ENCODE measurements around the gene SHFL.

SHFL gene

DNA sequence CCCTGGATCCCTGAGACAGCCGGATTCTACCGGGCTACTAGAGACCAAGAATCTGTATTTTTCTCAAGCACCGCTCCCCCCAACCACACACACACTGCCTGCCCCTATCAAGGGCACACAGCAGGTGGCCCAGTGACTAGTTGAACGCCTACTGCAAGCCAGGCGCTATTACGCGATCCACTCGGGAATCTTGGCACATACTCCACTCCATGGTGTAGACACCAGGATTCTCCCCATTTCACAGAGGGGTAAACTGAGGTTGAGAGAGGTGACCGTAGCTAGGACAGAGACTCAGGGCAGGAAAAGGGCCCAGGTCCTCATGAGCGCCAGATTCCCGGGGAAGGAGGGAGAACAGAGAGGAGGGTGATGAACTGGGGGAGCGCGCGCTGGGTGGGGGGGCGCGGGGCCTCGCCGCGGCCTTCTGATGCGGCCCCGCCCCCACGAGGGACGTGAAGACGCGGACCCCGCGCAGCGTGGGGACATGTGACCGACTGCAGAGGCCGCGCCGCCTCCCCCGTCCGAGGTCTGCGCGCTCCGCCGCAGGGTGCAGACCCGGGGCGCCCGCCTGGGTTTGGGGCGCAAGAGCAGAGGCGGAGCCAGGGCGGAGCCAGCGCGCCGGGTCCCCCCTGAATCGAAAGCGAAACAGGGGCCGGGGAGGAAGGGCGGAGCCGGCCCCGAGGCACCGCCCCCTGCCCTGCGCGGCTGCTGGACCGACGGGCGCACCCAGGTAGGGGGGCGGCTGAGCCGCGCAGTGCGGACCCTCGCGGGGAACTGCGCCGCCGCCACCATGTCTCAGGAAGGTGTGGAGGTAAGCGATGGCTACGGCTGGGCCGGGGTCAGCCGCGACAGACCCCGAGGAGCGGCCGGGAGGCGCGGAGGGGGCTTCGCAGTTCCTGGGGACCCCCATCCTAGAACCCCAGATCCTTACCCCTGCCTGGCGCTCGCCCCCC lies at the start of gene SHFL:
Gene SHFL (plus strand): TSS at position 677 of the 950 bp plus-strand sequence. CDS start 111 bp downstream, at position 788.
- DNase-seq (ENCODE audit: low read depth in 2 of 2) = peak; percentile 65 to 75

DNA sequence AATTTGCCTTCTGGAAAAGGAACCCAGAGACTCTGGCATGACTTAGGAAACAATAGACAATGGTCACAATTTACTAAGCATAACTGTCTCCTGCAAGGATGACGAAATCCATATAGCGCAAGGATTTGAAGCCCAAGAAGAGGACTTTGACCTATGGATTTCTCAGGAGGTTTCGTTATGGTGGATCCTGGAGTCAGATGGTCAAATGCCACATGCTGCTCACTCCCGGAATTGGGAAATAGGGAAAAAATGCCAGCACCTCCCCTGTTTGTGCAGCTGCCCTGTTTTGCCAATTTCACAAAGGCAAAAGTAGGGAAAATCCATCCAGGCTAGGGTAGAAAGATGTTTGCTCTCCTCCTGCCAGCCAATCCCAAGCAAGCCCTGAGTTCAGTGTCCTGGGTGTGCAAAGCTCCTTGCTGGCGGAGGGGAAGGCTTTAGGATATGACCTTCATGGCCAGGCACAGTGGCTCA lies 49.5 kb upstream of the SHFL start:
- no peak for DNase-seq (ENCODE audit: low read depth in 2 of 2)

DNA sequence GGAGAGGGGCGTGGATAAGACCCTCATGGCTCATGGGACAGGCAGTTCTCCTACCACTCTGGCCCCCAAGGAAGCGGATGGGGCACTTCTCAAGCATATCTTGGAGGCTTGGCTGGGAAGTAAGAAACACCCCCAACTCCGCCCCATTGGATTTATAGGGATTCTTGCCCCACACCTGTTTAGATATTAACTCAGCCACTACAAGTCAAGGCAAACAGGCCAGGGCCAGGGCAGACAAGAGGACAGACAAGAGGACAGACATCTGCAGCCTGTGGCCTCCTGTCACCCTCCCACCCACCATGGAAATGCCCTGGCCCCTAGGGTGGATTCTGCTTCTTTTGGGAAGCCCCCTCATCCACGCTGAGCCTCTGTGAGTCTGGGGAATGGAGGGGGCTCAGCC lies 48.8 kb upstream of the SHFL start:
- no peak for DNase-seq (ENCODE audit: low read depth in 2 of 2)

DNA sequence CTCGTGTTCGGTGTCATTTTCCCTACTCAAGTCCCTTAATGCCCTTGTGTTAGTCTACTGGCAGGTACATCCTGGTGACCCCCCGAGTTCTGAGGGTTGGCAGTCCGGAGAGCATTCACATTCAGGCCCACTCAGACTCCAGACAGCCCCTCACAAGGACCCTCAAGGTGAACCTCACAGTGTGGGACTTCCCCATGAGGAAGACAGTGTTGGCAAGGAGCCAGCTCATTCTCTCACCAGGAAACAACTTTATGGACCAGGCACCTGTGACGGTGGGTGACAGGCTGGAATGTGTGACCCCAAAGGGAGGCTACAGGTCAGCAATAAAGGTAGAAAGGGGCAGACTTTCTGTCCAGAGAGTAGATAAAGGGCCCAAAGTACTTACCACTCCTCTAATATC lies 48.3 kb upstream of the SHFL start:
- no peak for DNase-seq (ENCODE audit: low read depth in 2 of 2)

DNA sequence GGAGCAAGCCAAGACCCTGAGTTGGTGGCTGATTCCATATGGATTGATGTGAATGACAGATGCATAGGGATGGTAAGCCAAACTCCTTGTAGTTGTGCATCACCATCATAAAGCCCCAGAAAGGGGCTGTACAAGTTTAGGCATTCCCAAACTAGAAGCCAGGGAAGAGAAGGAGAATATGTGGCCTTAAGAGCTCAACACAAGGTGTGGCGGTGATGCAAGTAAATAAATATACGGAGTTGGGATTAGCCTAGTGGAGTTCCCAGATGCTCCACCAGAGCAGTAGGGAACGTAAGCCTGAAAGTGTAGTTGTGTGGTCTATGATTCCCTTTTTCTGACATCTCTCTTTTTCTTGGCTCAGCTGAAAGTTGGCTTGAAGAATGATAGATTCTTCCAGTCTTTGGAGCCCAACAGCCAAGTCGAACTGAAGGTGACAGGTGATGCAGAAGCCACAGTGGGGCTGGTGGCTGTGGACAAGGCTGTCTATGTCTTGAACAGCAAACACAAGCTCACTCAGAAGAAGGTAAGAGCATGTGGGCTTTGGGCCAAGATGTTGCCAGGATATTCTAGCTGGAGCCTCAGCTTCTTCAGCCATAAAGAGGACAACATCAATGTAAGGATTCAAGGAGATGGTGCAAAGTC lies 42.7 kb upstream of the SHFL start:
- no peak for DNase-seq (ENCODE audit: low read depth in 2 of 2)

DNA sequence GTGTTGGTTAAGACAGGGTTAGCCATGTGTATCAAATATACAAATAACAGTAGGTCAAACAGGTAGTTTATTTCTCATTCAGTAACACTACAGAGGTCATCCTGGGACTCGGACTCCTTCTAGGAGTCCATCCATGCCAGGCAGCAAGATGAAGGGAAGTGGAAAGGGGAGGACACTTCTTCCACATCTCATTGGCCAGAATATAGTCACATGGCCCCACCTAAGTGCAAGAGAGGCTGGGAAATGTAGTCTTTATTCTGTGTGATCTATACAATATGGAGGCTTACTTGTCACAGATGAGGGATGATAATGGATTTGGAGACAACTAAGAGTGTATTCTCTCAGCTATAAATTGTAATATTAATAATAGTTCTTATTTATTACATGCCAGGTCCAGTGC lies 41.7 kb upstream of the SHFL start:
- DNase-seq (ENCODE audit: low read depth in 2 of 2) = no peak

DNA sequence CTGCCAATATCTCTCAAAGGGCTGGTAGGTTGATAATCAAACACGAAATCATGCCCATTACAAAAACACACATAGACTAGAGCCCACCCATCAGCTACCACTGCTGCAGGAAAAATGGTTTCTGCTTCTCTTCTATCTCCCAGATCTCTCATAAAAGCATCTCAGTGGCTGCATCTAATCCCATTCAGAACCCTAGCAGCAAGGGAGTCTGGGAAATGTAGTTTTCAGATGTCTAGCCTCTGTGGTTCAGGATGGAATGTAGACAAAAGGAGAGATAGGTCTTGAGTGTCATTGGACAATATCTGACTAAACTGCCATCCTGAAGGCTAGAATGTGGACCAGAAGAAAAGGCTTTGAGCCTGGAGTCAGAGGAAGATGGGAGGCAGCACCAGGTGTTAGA lies 40.7 kb upstream of the SHFL start:
- DNase-seq (ENCODE audit: low read depth in 2 of 2) = no peak

DNA sequence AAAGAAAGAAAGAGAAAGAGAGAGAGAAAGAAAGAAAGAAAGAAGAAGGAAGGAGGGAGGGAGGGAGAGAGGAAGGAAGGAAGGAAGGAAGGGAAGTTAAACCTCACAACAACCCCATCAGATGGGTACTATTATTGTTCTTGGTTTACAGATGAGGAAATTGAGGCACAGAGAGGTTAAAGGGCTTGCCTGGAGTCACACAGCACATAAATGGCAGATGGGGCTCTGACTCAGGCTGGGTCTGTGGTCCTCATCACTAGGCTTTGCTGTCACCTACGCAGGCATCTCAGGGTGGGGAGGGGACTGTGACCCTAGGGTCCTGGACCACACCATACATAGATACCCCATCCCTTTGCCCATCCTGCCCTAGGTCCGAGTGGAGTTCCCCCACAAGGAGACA lies 36.5 kb upstream of the SHFL start:
- no peak for DNase-seq (ENCODE audit: low read depth in 2 of 2)

DNA sequence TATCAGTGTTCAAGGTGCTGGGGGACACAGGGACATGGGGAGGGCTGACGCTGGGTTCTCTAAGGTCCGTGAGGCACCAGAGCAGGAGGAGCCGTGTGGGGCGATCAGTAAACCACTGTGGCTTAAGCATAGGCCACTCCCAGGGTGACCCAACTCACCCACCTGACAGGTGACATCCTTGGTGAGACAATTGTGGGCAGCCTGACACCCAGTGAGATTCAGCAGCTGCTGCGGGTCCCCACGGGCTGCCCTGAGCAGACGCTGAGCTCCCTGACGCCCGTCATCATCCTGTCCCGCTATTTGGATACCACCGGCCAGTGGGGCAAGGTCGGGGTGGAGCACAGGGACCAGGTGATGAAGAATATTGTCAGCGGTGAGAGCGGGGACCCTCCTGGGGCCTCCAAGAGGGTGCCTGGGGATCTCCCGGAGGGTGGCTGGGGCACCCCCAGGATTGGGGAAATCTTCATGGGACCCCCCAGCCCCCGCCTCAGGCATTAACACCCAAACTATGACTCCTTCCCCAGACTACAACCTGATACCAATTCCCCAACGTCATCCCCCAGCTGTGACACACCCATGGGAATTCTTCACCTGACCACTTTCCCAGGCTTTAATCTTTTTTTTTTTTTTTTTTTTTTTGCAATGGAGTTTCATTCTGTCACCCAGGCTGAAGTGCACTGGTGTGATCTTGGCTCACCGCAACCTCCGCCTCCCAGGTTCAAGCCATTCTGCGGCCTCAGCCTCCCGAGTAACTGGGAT lies 33.3 kb upstream of the SHFL start:
- no peak for DNase-seq (ENCODE audit: low read depth in 2 of 2)

DNA sequence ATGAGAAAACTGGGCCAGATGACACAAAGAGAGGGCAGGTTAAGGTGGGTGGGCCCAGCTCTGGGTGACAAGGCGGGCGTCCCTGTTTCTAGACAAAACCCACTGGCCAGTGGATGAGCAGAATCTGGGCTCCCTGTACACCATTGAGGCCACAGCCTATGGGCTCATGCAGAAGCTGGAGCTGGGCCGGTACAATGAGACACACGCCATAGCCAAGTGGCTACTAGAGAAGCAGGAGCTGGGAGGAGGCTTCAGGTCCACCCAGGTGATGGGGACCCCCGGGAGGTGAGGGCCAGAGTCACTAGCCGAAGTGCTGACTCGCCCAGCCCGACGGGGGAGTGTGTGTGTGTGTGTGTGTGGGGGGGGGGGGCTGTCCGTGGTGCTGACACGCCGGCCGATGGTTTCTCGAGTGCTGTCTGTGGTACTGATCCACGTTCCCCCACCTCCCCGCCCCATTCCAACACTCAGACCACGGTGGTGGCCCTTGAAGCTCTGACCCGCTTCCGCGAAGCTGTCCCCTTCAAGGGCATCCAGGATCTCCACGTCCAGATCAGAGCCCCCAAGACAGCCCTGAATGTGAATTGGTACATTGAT lies 24.3 kb upstream of the SHFL start:
- no peak for DNase-seq (ENCODE audit: low read depth in 2 of 2)

DNA sequence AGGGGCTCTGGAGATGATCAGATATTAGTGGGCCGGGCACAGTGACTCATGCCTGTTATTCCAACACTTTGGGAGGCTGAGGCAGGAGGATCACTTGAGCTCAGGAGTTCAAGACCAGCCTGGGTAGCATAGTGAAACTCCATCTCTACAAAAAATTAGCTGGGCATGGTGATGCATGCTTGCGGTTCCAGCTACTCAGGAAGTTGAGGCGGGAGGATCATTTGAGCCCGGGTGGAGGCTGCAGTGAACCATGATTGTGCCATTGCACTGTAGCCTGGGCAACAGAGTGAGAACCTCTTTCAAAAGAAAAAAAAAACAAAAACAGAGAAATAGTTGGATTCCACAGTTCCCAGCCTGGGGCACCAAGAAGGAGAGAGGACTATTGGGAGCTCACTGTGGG lies 17.9 kb upstream of the SHFL start:
- no peak for DNase-seq (ENCODE audit: low read depth in 2 of 2)

DNA sequence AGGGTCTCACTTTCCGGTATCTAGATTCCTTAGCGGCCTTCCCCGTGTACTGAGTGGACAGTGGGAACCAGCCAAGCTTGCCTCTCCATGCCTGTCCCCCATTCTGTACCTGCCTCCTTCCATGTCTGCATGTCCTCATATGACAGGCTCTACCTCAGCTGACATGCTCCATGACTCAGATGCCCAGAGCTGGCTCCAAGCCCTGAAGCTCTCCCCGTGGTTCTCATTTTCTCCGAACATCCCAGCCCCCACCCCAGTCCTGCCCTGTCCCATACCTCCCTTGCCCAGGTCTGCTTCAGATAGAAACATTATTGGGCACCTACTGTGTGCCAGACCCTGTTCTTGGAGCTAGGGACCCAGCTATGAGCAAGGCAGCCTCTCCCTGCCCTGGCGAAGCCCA lies 17.1 kb upstream of the SHFL start:
- no peak for DNase-seq (ENCODE audit: low read depth in 2 of 2)

DNA sequence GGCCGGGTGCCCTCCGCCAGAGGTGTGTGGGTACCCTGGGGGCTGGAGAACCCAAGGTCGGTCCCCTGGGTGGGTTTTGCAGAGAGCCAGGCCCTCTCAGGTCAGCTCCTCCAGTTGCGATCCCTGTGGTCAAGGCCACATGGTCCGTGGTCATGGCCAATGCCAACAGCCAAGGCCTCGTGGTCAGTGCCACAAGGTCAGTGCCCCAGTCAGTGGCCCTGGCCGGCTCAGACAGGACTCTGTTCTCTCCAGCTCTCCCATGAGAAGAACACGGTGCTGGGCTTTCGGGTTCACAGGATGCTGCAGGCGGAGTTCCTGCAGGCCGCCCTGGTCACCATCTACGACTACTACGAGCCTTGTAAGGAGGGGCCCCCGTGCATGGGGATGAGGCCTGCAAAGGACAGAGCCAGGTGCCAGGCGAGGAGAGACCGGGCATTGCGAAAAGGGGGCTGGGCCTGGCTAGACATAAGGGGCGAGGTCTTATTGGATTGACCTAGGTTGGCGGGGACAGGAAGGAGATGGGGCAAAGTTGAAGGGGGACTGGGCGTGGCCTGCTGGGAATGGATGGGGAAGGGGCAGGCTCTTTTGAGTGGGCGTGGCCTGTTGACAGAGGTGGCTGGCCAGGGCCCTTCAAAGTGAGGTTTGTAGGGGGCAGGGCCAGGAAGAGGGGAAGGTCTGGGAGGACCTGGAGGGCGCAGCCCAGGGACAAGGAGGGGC lies 15.2 kb upstream of the SHFL start:
- no peak for DNase-seq (ENCODE audit: low read depth in 2 of 2)

DNA sequence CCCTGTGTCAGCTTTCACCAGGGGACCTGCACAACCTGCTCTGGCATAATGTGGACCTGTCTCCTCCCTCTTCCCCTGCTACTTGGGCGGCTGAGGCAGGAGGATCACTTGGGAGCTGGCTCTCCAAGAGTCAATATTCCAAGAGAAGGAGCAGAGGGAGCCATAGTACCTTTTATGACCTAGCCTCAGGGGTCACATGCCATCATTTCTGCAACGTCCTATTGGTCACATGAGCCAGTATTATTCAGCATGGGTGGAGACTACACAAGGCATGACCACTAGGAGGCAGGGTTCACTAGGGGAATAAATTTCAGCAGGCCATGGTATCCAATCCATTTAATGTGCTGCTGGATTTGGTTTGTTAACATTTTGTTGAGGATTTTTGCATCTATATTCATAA lies 12.0 kb upstream of the SHFL start:
- DNase-seq (ENCODE audit: low read depth in 2 of 2) = no peak

DNA sequence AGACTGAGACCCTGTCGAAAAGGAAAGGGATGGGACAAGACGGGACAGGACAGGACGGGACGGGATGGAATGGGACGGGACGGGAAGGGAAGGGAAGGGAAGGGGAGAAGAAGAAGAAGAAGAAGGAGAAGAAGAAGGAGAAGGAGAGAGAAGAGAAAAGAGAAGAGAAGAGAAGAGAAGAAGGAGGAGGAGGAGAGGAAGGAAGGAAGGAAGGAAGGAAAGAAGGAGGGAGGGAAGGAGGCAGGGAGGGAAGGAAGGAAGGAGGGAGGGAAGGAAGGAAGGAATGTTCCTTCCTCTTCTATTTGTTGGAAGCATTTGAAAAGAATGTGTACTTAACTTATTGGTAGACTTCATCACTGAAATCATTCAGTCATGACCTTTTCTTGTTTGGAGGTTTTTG lies 9.6 kb upstream of the SHFL start:
- no peak for DNase-seq (ENCODE audit: low read depth in 2 of 2)

DNA sequence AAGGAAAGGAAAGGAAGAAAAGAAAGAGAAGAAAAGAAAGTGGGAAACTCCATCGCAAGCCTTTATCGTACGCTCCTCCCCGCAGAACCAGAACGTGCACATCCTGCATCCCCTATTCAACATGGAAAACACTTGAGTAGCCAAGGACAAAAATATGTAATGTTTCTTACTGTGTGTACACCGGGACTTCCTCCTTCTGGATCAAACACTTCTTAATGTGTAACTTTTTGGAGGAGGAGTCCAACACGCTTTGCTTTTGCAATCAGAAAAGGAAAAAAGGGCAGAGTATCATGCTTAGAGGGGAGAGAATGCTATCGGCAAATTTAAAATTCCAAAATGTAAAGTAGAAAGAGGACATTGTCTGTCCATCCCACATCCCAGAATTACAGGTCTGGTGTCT lies 7.8 kb upstream of the SHFL start:
- no peak for DNase-seq (ENCODE audit: low read depth in 2 of 2)

DNA sequence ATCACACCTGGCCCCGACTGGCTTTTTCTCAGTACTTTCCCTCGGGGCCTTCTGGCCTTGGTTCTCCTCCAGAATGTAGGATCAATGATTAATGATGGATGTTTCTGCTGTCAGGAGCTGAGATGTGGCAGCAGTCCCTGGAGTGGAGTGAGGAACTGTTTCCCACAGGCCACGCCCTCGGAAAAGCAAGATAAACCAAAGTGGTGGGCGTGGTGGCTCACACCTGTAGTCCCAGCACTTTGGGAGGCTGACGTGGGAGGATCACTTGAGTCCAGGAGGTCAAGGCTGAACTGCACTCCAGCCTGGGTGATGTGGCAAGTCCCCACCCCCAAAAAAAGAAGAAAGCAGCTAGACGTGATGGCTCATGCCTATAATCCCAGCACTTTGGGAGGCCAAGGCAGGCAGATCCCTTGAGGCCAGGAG lies 7.1 kb upstream of the SHFL start:
- DNase-seq (ENCODE audit: low read depth in 2 of 2) = no peak

DNA sequence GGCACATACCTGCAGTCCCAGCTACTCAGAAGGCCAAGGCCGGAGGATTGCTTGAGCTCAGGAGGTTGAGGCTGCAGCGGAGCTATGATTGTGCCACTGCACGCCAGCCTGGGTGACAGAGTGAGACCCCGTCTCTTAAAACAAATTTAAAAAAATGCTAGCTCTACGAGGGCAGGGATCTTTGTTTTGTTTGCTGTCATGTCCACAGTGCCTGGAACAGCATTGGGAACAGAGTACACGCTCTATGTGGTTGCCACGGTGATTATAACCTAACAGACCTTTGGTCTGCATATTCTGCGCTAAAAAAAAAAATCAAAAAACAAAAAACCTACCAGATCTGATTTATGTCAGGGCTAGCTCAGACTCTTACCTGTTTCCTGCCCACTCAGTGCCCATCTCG lies 2.2 kb upstream of the SHFL start:
- DNase-seq (ENCODE audit: low read depth in 2 of 2) = no peak

DNA sequence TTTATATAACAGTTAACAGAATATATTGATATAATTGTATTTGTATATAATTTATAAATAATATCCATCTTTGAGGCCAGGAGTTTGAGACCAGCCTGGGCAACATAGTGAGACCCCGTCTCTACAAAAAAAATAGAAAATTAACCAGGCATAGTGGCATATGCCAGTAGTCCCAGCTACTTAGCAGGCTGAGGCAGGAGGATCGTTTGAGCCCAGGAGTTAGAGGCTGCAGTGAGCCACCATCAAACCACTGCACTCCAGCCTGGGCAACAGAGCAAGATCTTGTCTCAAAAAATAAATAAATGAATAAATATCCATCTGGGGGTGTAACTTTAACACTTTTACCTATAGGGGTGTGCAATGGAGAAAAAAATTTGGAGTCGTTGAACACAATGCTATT lies 1.3 kb upstream of the SHFL start:
- DNase-seq (ENCODE audit: low read depth in 2 of 2) = no peak

DNA sequence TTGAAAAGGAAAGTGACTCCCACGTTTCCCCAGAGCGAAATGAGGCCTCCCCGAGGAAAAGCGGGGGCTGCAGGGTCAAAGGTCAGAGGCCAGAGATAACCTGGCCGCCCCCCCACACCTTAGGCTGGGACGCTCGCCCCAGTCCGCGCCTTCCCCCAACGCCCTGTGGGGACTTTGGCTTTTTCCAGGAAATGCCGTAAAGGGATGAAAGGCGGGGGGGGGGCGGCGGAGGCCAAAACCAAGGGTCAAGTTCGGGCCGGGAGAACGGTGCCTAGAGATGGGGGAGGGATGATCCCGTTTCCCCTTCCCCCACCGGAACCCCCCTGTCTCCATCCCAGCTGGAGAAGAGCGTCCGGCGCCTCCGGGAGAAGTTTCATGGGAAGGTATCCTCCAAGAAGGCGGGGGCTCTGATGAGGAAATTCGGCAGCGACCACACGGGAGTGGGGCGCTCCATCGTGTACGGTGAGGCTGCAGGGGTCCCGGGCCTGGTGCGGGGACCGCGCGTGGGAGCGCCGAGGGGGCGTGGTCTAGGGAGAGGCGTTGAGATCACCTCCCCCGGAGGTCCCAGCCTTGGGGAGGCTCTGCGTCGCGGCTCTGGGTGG lies 575 bp downstream of the SHFL start:
- peak in 1 of 2 donors; percentile 29 for DNase-seq (ENCODE audit: low read depth in 2 of 2)
